Measurements from ENCODE around the gene PALLD.

The PALLD gene

GRCh38 chr4:168877511-168878491, 380.9 kb downstream of the PALLD start:
- peak overlapping the region; percentile 50 for H3K4me3 ChIP-seq (ENCODE audit: low read depth, low read length)
- TF ChIP-seq CTCF (IDR thresholded peaks at IDR 0.05; ENCODE audit: low read depth, low read length) = no peak

GRCh38 chr4:168878623-168879022, 381.8 kb downstream of the PALLD start:
- peak overlapping the region; percentile 50 for H3K4me3 ChIP-seq (ENCODE audit: low read depth, low read length)
- TF ChIP-seq CTCF (IDR thresholded peaks at IDR 0.05; ENCODE audit: low read depth, low read length) = no peak

GRCh38 chr4:168879188-168879587, 382.3 kb downstream of the PALLD start:
- no peak for TF ChIP-seq CTCF (IDR thresholded peaks at IDR 0.05; ENCODE audit: low read depth, low read length)
- H3K4me3 ChIP-seq (ENCODE audit: low read depth, low read length) = peak overlapping the region; percentile 50

GRCh38 chr4:168880072-168880675, 383.3 kb downstream of the PALLD start:
- no peak overlapping the region for H3K4me3 ChIP-seq (ENCODE audit: low read depth, low read length)
- no peak for TF ChIP-seq CTCF (IDR thresholded peaks at IDR 0.05; ENCODE audit: low read depth, low read length)

GRCh38 chr4:168880811-168881595, 384.2 kb downstream of the PALLD start:
- H3K4me3 ChIP-seq (ENCODE audit: low read depth, low read length) = no peak overlapping the region
- TF ChIP-seq CTCF (IDR thresholded peaks at IDR 0.05; ENCODE audit: low read depth, low read length) = no peak

GRCh38 chr4:168881781-168882420, 385.0 kb downstream of the PALLD start:
- TF ChIP-seq CTCF (IDR thresholded peaks at IDR 0.05; ENCODE audit: low read depth, low read length) = no peak

More at GRCh38 chr4:168881781-168882420, 385.0 kb downstream of the PALLD start:
- H3K4me3 ChIP-seq (ENCODE audit: low read depth, low read length) = no peak overlapping the region

Measured in WI38 (cell line).